ENCODE measurements around the gene CD7.

- no peak for TF ChIP-seq EZH2 (IDR thresholded peaks at IDR 0.05)
- no peak for TF ChIP-seq POLR2AphosphoS5 (IDR thresholded peaks at IDR 0.05; ENCODE audit: borderline replicate concordance, low read depth, low read length)
- no peak for TF ChIP-seq FOXP2 (optimal IDR thresholded peaks at IDR 0.05; ENCODE audit: control extremely low read depth, extremely low read length, insufficient read depth)
Measured at GRCh38 chr17:82342361-82343079, 25.1 kb upstream of the CD7 start.

Measured in SK-N-MC (cell line).